Smooth muscle cell (in vitro differentiated cells): ENCODE measurements around the gene PTPRA. TPM values are rescaled to one million over a fixed set of nuclear protein-coding genes. Genes with fewer than 3 reads are reported as not detected.

Experiments used
- DNase-seq: peaks from one replicate; lab custom pipeline; 2025; ENCODE audit not compliant: unreplicated experiment; lab: John Stamatoyannopoulos, UW
- H2AFZ ChIP-seq: fragments of 200-600 bp; sonication (generic); 2 replicates; pipeline ENCODE4 v1.6.0; 2016; ENCODE audit warnings: antibody characterized with exemption, low read depth, mild to moderate bottlenecking
- H3F3A ChIP-seq: fragments of 200-600 bp; sonication (generic); 2 replicates; pipeline ENCODE4 v1.6.0; 2017; ENCODE audit warnings: antibody characterized with exemption, low read depth
- H3K27ac ChIP-seq: fragments of 200-600 bp; sonication (generic); 2 replicates; pipeline ENCODE4 v1.5.1; 2016; ENCODE audit warnings: low read depth, mild to moderate bottlenecking
- H3K27me3 ChIP-seq: fragments of 200-600 bp; sonication (generic); 2 replicates; pipeline ENCODE4 v1.6.1; 2016; ENCODE audit warnings: low read depth, mild to moderate bottlenecking
- H3K36me3 ChIP-seq: fragments of 200-600 bp; sonication (generic); 2 replicates; pipeline ENCODE4 v1.5.1; 2016; ENCODE audit warnings: low read depth
- H3K4me1 ChIP-seq: fragments of 200-600 bp; sonication (generic); 2 replicates; pipeline ENCODE4 v1.5.1; 2016; ENCODE audit warnings: low read depth
- H3K4me2 ChIP-seq: fragments of 200-600 bp; sonication (generic); 2 replicates; pipeline ENCODE4 v1.6.0; 2016; ENCODE audit warnings: mild to moderate bottlenecking
- H3K4me3 ChIP-seq: fragments of 200-600 bp; sonication (generic); 2 replicates; pipeline ENCODE4 v1.5.1; 2016; ENCODE audit warnings: mild to moderate bottlenecking
- H3K79me2 ChIP-seq: fragments of 200-600 bp; sonication (generic); 2 replicates; pipeline ENCODE4 v1.6.0; 2016; ENCODE audit warnings: low read depth, mild to moderate bottlenecking
- H3K9ac ChIP-seq: fragments of 200-600 bp; sonication (generic); 2 replicates; pipeline ENCODE4 v1.6.0; 2016; ENCODE audit warnings: low read depth
- H3K9me3 ChIP-seq: fragments of 200-600 bp; sonication (generic); replicated peaks from 2 replicates; pipeline ENCODE4 v1.5.1; 2016; ENCODE audit warnings: low read depth
- H4K20me1 ChIP-seq: fragments of 200-600 bp; sonication (generic); 2 replicates; pipeline ENCODE4 v1.6.0; 2016; ENCODE audit warnings: low read depth
- WGBS: methylation state at CpG from one replicate; pipeline ENCODE4 v1.1.7; 2016; ENCODE audit warnings: low lambda C conversion rate; 5-methylcytosine and 5-hydroxymethylcytosine counted together
- polyA plus RNA-seq: library from polyadenylated mRNA; unstranded; fragments of >200 nt; fragmentation: Nextera tagmentation; extraction: Ambion mirVana; gene quantifications from 2 replicates; pipeline ENCODE4 v1.2.1, GENCODE V29; 2016
- total RNA-seq: library from RNA; depleted of rRNA; stranded (reverse); fragments of >200 nt; gene quantifications from 2 replicates; pipeline ENCODE4 v1.2.3, GENCODE V29; 2014
- TF ChIP-seq, protein P1 (sequence below): fragments of 200-600 bp; sonication (generic); IDR thresholded peaks from 2 replicates; pipeline ENCODE4 v1.5.1; 2017; ENCODE audit warnings: borderline replicate concordance, mild to moderate bottlenecking, antibody characterized with exemption; ENCODE audit not compliant: insufficient read depth, poor library complexity, severe bottlenecking

PTPRA gene
- total and polyA plus RNA-seq, 2 experiments from 2014 or later: 38.4 to 48.9 TPM

GRCh38 chr20:2864626-2865025 lies 8.7 kb upstream of the PTPRA start:
- Histone ChIP-seq H3K9me3 (no peaks in the 10 kb centered on the region), H3K79me2 (no peaks in the 10 kb centered on the region), H3K36me3 (no peaks in the 10 kb centered on the region), H3F3A (no peaks in the 10 kb centered on the region), H3K9ac (no peak overlapping the region), H3K4me3 (no peak overlapping the region), H4K20me1 (peaks cover 3% of the 10 kb centered on the region), H3K27me3 (no peaks in the 10 kb centered on the region), H3K4me2 (no peak overlapping the region), H3K27ac (no peak overlapping the region), H3K4me1 (no peaks in the 10 kb centered on the region), H2AFZ (no peak overlapping the region)
- DNase-seq: no peak
- TF ChIP-seq, protein P1, sequence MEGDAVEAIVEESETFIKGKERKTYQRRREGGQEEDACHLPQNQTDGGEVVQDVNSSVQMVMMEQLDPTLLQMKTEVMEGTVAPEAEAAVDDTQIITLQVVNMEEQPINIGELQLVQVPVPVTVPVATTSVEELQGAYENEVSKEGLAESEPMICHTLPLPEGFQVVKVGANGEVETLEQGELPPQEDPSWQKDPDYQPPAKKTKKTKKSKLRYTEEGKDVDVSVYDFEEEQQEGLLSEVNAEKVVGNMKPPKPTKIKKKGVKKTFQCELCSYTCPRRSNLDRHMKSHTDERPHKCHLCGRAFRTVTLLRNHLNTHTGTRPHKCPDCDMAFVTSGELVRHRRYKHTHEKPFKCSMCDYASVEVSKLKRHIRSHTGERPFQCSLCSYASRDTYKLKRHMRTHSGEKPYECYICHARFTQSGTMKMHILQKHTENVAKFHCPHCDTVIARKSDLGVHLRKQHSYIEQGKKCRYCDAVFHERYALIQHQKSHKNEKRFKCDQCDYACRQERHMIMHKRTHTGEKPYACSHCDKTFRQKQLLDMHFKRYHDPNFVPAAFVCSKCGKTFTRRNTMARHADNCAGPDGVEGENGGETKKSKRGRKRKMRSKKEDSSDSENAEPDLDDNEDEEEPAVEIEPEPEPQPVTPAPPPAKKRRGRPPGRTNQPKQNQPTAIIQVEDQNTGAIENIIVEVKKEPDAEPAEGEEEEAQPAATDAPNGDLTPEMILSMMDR: no peak
- 95% methylated on average over 12 of the region's 12 CpGs for WGBS

- no peak overlapping the region for H2AFZ ChIP-seq
- no peak overlapping the region for H3K4me2 ChIP-seq
- no peaks in the 10 kb centered on the region for H3K27me3 ChIP-seq
- H3K4me3 ChIP-seq: no peak overlapping the region
- H3K79me2 ChIP-seq: no peaks in the 10 kb centered on the region
- no peaks in the 10 kb centered on the region for H3K4me1 ChIP-seq
- 97% methylated on average over 10 of the region's 10 CpGs for WGBS
- TF ChIP-seq, protein P1: no peak
- H3K9me3 ChIP-seq: no peaks in the 10 kb centered on the region
- H3K36me3 ChIP-seq: no peaks in the 10 kb centered on the region
- no peak for DNase-seq
- no peaks in the 10 kb centered on the region for H4K20me1 ChIP-seq
- H3K9ac ChIP-seq: no peak overlapping the region
- no peaks in the 10 kb centered on the region for H3F3A ChIP-seq
- H3K27ac ChIP-seq: no peak overlapping the region
Observed at GRCh38 chr20:2865101-2865500, 8.2 kb upstream of the PTPRA start.

GRCh38 chr20:2865630-2866029 lies 7.7 kb upstream of the PTPRA start:
- Histone ChIP-seq H3K4me2 (no peak overlapping the region), H3K9ac (no peak overlapping the region), H3K4me3 (no peak overlapping the region), H3K79me2 (no peaks in the 10 kb centered on the region), H3K27me3 (no peaks in the 10 kb centered on the region), H2AFZ (no peak overlapping the region), H3F3A (peaks cover under 1% of the 10 kb centered on the region), H4K20me1 (no peaks in the 10 kb centered on the region), H3K9me3 (no peaks in the 10 kb centered on the region), H3K27ac (no peak overlapping the region), H3K4me1 (peaks cover 5% of the 10 kb centered on the region), H3K36me3 (no peaks in the 10 kb centered on the region)
- TF ChIP-seq, protein P1: no peak
- WGBS: 90% methylated on average over 3 of the region's 3 CpGs
- DNase-seq: no peak

DNA sequence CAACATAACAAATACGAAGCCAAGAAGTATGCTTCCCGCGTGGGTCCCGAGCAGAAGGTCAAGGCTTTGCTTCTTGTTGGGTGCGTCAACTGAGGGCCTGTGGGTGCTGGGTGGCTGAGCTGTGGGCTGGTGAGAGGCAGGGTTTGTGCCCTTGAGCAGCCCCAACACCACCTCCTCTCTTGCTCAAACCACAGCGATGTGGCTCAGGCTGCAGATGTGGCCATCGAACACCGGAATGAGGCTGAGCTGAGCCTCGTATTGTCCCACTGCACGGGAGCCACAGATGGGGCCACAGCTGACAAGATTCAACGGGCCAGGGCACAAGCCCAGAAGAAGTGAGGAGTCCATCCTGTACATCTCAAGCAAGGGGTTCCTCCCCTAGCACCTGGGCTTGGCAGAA lies 7.0 kb upstream of the PTPRA start:
- no peak for DNase-seq
- Histone ChIP-seq H3K79me2 (no peaks in the 10 kb centered on the region), H3F3A (peaks cover 7% of the 10 kb centered on the region), H3K36me3 (no peaks in the 10 kb centered on the region), H3K4me1 (peaks cover 11% of the 10 kb centered on the region), H3K9ac (no peak overlapping the region), H4K20me1 (no peaks in the 10 kb centered on the region), H3K9me3 (no peaks in the 10 kb centered on the region), H3K4me3 (no peak overlapping the region), H3K27ac (no peak overlapping the region), H2AFZ (no peak overlapping the region), H3K4me2 (no peak overlapping the region), H3K27me3 (no peaks in the 10 kb centered on the region)
- TF ChIP-seq, protein P1: no peak
- WGBS: over 99% methylated on average over 11 of the region's 11 CpGs
